Peyer's patch (tissue), 4 donors: ENCODE results near the gene NUTM2G.
"Not testable (repeated sequence)": the region's sequence is repeated elsewhere in the genome, so short reads cannot be mapped to it uniquely, and the experiment has no call there.

ENCODE experiments used
- CTCF ChIP-seq, 6 experiments: fragments of 450-650 bp in 4 of 6; fragments of 200-600 bp in 2 of 6; sonication (generic) in 1 of 6; IDR thresholded peaks; one replicate each; pipeline ENCODE4 v1.5.1; 2017 to 2019; ENCODE audit warnings: antibody characterized with exemption in 6 of 6, mild to moderate bottlenecking in 3 of 6, moderate library complexity in 1 of 6
- POLR2A ChIP-seq, 2 donors: fragments of 450-650 bp; IDR thresholded peaks; one replicate each; pipeline ENCODE4 v1.5.1; 2017; ENCODE audit warnings: antibody characterized with exemption in 2 of 2, mild to moderate bottlenecking in 2 of 2, moderate library complexity in 2 of 2

- TF ChIP-seq POLR2A, CTCF (IDR thresholded peaks at IDR 0.05): not testable (repeated sequence)
Observed at GRCh38 chr9:96937442-96937841, 8.8 kb downstream of the NUTM2G start.
